ENCODE measurements around the gene SLC10A7. TPM values are rescaled to one million over a fixed set of nuclear protein-coding genes. Genes with fewer than 3 reads are reported as not detected.

Gene SLC10A7
- total and polyA plus RNA-seq, 2 of the 4 experiments (the other 2 are of a cell fraction) = 5.2 to 8.4 TPM

DNA sequence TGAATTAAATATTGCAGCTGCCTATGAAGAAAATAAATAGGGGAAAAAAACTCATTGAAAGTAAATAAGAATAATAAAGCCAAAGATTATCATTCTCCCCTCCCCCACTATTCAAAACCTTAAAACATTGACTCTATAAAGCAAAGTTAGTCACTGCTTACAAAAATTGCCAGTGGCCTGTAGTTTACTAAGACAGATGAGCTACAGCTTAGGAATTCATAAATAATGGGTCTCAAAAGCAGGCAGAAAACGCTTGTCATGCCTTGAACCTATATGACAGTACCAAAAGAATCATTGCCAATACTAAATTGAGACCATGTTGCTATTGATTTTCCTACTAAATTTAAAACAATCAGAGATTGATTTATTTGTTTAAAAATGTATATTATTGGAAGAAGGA, 78.9 kb downstream of the SLC10A7 start:
- no peak overlapping the region for H2BK15ac ChIP-seq (ENCODE audit: low read depth, low read length)
- ATAC-seq (ENCODE audit: low read depth) = peak; percentile 92

More for the DNA sequence above, 78.9 kb downstream of the SLC10A7 start:
- no peak overlapping the region for H2BK120ac ChIP-seq (ENCODE audit: low read depth, low read length)
- no peaks in the 10 kb centered on the region for H3K27me3 ChIP-seq (ENCODE audit: control insufficient read depth, insufficient read depth, low read length)
- BruUV-seq (replicated peaks) = no TSS peak
- H2AK5ac ChIP-seq (ENCODE audit: low read depth, low read length) = no peak overlapping the region
- no peak overlapping the region for H2AFZ ChIP-seq (replicated peaks; ENCODE audit: low read length, poor library complexity)
- peaks cover 0 to 6% of the 10 kb centered on the region in 2 experiments; a peak in 2 of 4 replicates for H3K79me1 ChIP-seq (ENCODE audit: low read depth in 1 of 2, low read length in 2 of 2)
- no peaks in the 10 kb centered on the region for H4K20me1 ChIP-seq (ENCODE audit: insufficient read depth, low read length)
- no peak overlapping the region for H4K5ac ChIP-seq (ENCODE audit: low read depth, low read length)
- ChIA-PET CTCF (interaction anchor here (1.1 kb wide), 1 partner anchor 10 kb away, joined by 3 read pairs; no protein-coding TSS in a partner anchor), POLR2A (ENCODE audit: unreplicated experiment) (interaction anchor here (0.6 kb wide), 1 partner anchor 46 kb away, joined by 4 read pairs; no protein-coding TSS in a partner anchor)
- no peak overlapping the region for H3K23ac ChIP-seq (ENCODE audit: low read depth, low read length)
- intact Hi-C loops (cut with micrococcal nuclease) = no loop called here
- peaks cover 2% of the 10 kb centered on the region for H3K4me1 ChIP-seq (ENCODE audit: control insufficient read depth, insufficient read depth, low read length)
- H2BK5ac ChIP-seq (ENCODE audit: low read depth, low read length, poor library complexity, severe bottlenecking) = peak overlapping the region; percentile 78
- H3K56ac ChIP-seq (ENCODE audit: extremely low read depth, insufficient read depth, low read length) = no peak overlapping the region
- no peak for TF ChIP-seq RFX5 (IDR thresholded peaks at IDR 0.05; ENCODE audit: low read depth, low read length)
- no peak for TF ChIP-seq ELK1 (IDR thresholded peaks at IDR 0.05; ENCODE audit: borderline replicate concordance, low read depth, low read length)
- no peak for TF ChIP-seq NFE2L2 (IDR thresholded peaks at IDR 0.05; ENCODE audit: low read depth, low read length)
- no peak for TF ChIP-seq RCOR1 (IDR thresholded peaks at IDR 0.05; ENCODE audit: insufficient replicate concordance, low read length)
- no peak for TF ChIP-seq MXI1 (IDR thresholded peaks at IDR 0.05; ENCODE audit: borderline replicate concordance, low read depth, low read length)
- TF ChIP-seq POLR2A (IDR thresholded peaks at IDR 0.05; ENCODE audit: low read depth, low read length) = no peak
- no peak for TF ChIP-seq USF2 (IDR thresholded peaks at IDR 0.05; ENCODE audit: low read depth, low read length)
- TF ChIP-seq CEBPB (IDR thresholded peaks at IDR 0.05; ENCODE audit: low read depth, low read length) = no peak
- TF ChIP-seq CTCF (conservative IDR thresholded peaks at IDR 0.05; ENCODE audit: low read depth, low read length) = no peak
- no peak for TF ChIP-seq CHD1 (IDR thresholded peaks at IDR 0.05; ENCODE audit: low read depth, low read length)
- TF ChIP-seq RAD21 (IDR thresholded peaks at IDR 0.05; ENCODE audit: low read length) = no peak
- DNase-seq = peak; percentile 75
- peaks cover 3% of the 10 kb centered on the region; the same call in 1 of the 2 replicates for H3K36me3 ChIP-seq (ENCODE audit: control insufficient read depth, insufficient read depth, low read length)
- H3K4me3 ChIP-seq (ENCODE audit: insufficient read depth, low read depth, low read length) = no peak overlapping the region
- no peak overlapping the region for H3K4ac ChIP-seq (ENCODE audit: low read depth, low read length)
- dilution Hi-C loops (cut with HindIII; ENCODE audit: low sequenced_read_pairs, unreplicated experiment) = no loop called here
- no peak overlapping the region for H2AK9ac ChIP-seq (replicated peaks; ENCODE audit: low read depth, low read length, poor library complexity)
- no peaks in the 10 kb centered on the region; the same call in 1 of the 2 replicates for H3K9me1 ChIP-seq (ENCODE audit: insufficient read depth, low read length)
- 0 out of 2 replicates have a peak overlapping the region, but pooled peaks have one; percentile 25 for H3K4me2 ChIP-seq (ENCODE audit: low read depth, low read length)
- H4K91ac ChIP-seq (ENCODE audit: insufficient read depth, low read depth, low read length) = no peak overlapping the region
- H3K9ac ChIP-seq (ENCODE audit: low read depth, low read length) = no peak overlapping the region
- no CpG with 5 or more reads among the region's 1 CpG for WGBS, 2 experiments (ENCODE audit: extremely low coverage in 2 of 2, insufficient read length in 1 of 2)
- H2BK20ac ChIP-seq (ENCODE audit: low read depth, low read length) = no peak overlapping the region
- no peak overlapping the region for H3K27ac ChIP-seq (ENCODE audit: insufficient read depth, low read length)
- no peak overlapping the region; a peak in 1 of 4 replicates for H4K8ac ChIP-seq (ENCODE audit: low read depth in 2 of 2, low read length in 2 of 2)
- no peaks in the 10 kb centered on the region for H3K9me3 ChIP-seq (ENCODE audit: control insufficient read depth, insufficient read depth, low read length)
- H3K18ac ChIP-seq (ENCODE audit: low read depth, low read length) = no peak overlapping the region
- in situ Hi-C loops (cut with MboI; ENCODE audit: low sequenced_read_pairs) = no loop called here
- H3K14ac ChIP-seq (replicated peaks; ENCODE audit: low read depth, low read length) = no peak overlapping the region
